MM.1S (cell line): Measurements from ENCODE around the gene COLGALT1.

Source experiments
- EZH2phosphoT487 ChIP-seq: fragments of 300-600 bp; sonication (generic); IDR thresholded peaks from 2 replicates; pipeline ENCODE4 v1.6.1; 2018; ENCODE audit warnings: antibody characterized with exemption, low read length
- TF ChIP-seq, protein P1 (sequence below): fragments of 300-600 bp; sonication (generic); IDR thresholded peaks from 2 replicates; pipeline ENCODE4 v1.5.1; 2016; ENCODE audit warnings: antibody characterized with exemption, low read length, mixed read lengths

DNA sequence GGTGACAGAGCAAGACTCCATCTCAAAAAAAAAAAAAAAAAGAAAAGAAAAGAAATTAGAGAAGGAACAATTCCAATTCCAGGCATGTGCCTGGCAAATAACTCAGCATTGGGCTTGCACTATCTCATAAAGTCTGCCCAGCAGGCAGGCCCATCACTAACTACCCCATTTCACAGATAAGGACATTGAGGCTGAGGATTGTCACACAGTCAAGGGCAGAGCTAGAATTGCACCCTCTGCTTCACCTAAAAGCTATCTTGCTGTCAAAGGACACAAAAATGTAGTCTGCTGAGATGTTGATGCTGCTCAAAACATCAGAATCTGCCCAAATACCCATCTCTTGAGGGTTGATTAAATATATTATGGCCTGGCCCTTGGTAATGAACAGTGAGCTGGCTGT, 20.7 kb upstream of the COLGALT1 start:
- TF ChIP-seq, protein P1, sequence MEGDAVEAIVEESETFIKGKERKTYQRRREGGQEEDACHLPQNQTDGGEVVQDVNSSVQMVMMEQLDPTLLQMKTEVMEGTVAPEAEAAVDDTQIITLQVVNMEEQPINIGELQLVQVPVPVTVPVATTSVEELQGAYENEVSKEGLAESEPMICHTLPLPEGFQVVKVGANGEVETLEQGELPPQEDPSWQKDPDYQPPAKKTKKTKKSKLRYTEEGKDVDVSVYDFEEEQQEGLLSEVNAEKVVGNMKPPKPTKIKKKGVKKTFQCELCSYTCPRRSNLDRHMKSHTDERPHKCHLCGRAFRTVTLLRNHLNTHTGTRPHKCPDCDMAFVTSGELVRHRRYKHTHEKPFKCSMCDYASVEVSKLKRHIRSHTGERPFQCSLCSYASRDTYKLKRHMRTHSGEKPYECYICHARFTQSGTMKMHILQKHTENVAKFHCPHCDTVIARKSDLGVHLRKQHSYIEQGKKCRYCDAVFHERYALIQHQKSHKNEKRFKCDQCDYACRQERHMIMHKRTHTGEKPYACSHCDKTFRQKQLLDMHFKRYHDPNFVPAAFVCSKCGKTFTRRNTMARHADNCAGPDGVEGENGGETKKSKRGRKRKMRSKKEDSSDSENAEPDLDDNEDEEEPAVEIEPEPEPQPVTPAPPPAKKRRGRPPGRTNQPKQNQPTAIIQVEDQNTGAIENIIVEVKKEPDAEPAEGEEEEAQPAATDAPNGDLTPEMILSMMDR: no peak
- no peak for TF ChIP-seq EZH2phosphoT487
